GM12801 (cell line): Measurements from ENCODE around the gene MMP27.

Source experiments
- CTCF ChIP-seq: IDR thresholded peaks from one replicate; pipeline ENCODE4 v1.5.1; 2011; ENCODE audit warnings: control low read depth; ENCODE audit not compliant: insufficient read length; ENCODE audit errors: extremely low read depth

MMP27 gene

GRCh38 chr11:102662607-102663006 lies 43.0 kb downstream of the MMP27 start:
- TF ChIP-seq CTCF, result no peak

GRCh38 chr11:102661040-102661439 lies 44.5 kb downstream of the MMP27 start:
- no peak for TF ChIP-seq CTCF

DNA sequence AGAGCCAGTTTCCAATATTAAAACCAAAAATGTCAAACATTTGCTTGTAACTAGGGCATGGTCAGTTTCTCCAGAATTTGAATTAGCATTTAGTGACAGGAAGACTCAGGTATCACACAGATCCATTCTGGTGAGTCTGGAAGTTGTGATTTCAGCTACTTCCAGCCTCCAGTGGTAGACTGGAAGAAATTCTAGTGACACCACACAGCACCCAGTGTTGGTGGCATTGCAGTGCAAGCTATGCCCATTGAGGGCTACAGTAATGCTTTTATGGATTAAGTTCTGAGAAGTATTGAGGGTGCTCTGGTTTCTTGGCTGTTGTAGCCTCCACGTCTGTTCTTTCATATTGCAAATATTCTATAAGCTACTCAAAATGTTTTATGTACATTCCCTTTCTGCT lies 49.0 kb downstream of the MMP27 start:
- no peak for TF ChIP-seq CTCF

- TF ChIP-seq CTCF, result no peak
Measured at GRCh38 chr11:102655547-102655946, 50.0 kb downstream of the MMP27 start.

DNA sequence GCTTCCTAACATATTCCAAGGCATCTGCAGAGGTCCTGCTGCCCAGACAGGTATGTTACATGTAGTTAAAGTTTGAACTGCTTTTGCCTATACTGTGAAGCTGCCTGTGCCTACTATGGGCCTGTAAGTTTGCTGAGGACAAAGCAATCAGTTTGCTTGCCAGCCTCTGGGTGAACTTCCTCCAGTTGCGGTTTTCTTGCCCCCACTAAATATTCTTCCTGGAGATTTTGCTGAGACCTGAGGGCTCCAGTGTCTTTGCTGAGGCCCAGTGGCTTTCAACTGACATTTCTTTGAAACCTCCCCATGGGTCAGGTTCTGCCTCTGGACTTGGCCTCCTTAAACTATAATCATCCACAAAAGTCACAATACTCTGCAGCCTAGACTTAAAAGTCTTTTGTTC lies 50.8 kb downstream of the MMP27 start:
- no peak for TF ChIP-seq CTCF

DNA sequence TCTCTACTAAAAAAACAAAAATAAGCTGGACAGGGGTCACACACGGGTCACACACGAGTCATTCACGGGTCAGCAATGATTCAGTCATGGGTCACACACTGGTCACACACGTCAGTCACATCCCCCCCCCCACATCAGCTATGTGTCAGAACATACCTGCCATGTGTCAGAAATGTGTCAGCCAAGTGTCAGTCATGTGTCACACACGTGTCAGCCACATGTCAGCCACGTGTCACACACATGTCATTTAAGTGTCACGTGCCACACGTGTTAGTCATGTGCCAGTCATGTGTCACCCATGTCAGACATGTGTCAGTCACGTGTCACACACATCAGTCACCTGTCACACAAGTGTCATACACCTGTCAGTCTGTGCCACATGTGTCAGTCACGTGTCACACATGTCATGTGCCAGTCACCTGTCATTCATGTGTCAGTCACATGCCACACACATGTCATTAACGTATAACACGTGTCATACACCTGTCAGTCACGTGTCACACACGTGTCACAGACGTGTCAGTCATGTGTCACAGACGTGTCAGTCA lies 51.8 kb downstream of the MMP27 start:
- TF ChIP-seq CTCF, result no peak

- no peak for TF ChIP-seq CTCF
Measured at GRCh38 chr11:102647430-102647829, 58.1 kb downstream of the MMP27 start.

DNA sequence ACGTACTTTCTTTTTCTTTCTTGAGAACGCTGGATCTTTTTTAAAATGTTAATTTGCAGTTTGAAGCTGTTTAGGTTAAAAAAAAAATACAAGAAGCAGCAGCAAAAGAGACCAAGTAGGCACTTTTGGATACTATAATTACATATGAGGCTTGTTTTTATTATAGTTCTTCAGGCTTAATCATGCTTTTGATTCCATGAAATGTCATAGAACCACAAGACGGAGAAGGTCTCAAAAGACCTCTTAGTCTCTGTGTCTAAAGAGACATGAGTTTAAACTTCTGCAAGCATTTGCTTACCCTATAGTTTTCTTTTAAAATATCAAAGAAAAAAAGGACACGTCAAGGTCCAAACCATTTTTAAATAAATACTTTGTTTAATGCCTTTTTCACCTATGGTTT lies 61.6 kb downstream of the MMP27 start:
- no peak for TF ChIP-seq CTCF
